ENCODE results near the gene CHIC2. TPM values are rescaled to one million over a fixed set of nuclear protein-coding genes. Genes with fewer than 3 reads are reported as not detected.

Gene CHIC2
- 8.3 to 10.6 TPM (median 8.5 TPM) in 5 replicates for total RNA-seq (2022; extraction: Qiagen RNA extraction)

GRCh38 chr4:54064317-54065111 lies at the start of gene CHIC2:
TSS of gene CHIC2 (minus strand) at chr4:54064605. CDS start at chr4:54064300, 305 bp downstream.

GRCh38 chr4:54099748-54100574 lies 35.6 kb upstream of the CHIC2 start, which contains the start of gene GSX2:
TSS of gene GSX2 (plus strand) at chr4:54100163. CDS start at chr4:54100345, 182 bp downstream.

Other genes with a start within 250 kb of the CHIC2 start
- not detected in 5 replicates for gene GSX2, start 35.6 kb upstream of the CHIC2 start, total RNA-seq (2022; extraction: Qiagen RNA extraction)
- gene PDGFRA, start 164.7 kb upstream of the CHIC2 start, total RNA-seq (2022; extraction: Qiagen RNA extraction), result 0.33 to 0.79 TPM (median 0.47 TPM) in 5 replicates